Stimulated activated CD4-positive, alpha-beta T cell treated with anti-CD3 and anti-CD28 coated beads, Interleukin-1b, Interleukin-23, amount 100 ng/mL, for 48 hours (primary cell): ENCODE data around the gene LTA4H.
"Not testable (repeated sequence)": the region's sequence is repeated elsewhere in the genome, so short reads cannot be mapped to it uniquely, and the experiment has no call there.

Experiments used
- DNase-seq: peaks from one replicate; pipeline ENCODE4 v3.0.0-alpha.2; 2020

LTA4H gene

GRCh38 chr12:95988506-95989275 lies 46.7 kb downstream of the LTA4H start:
- DNase-seq, result no peak

GRCh38 chr12:95986635-95987570 lies 48.5 kb downstream of the LTA4H start:
- DNase-seq, result no peak

- no peak for DNase-seq
Observed at GRCh38 chr12:95984682-95985081, 50.7 kb downstream of the LTA4H start.

- DNase-seq, result no peak
Observed at GRCh38 chr12:95982602-95983001, 52.8 kb downstream of the LTA4H start.

- no peak for DNase-seq
Observed at GRCh38 chr12:95980437-95980836, 55.0 kb downstream of the LTA4H start.

GRCh38 chr12:95978774-95979173 lies 56.6 kb downstream of the LTA4H start:
- DNase-seq, result no peak

- no peak for DNase-seq
Observed at GRCh38 chr12:95978351-95978750, 57.0 kb downstream of the LTA4H start.

GRCh38 chr12:95977764-95978305 lies 57.6 kb downstream of the LTA4H start:
- no peak for DNase-seq

GRCh38 chr12:95976416-95976832 lies 59.0 kb downstream of the LTA4H start:
- DNase-seq, result no peak

- DNase-seq, result no peak
Observed at GRCh38 chr12:95975491-95975890, 59.9 kb downstream of the LTA4H start.

- no peak for DNase-seq
Observed at GRCh38 chr12:95974358-95974757, 61.0 kb downstream of the LTA4H start.

- no peak for DNase-seq
Observed at GRCh38 chr12:95972832-95973456, 62.4 kb downstream of the LTA4H start.

GRCh38 chr12:95970905-95971304 lies 64.5 kb downstream of the LTA4H start:
- DNase-seq, result no peak

- not testable (repeated sequence) for DNase-seq
Observed at GRCh38 chr12:95969116-95969515, 66.3 kb downstream of the LTA4H start.

GRCh38 chr12:95967301-95967700 lies 68.1 kb downstream of the LTA4H start:
- DNase-seq, result no peak

- no peak for DNase-seq
Observed at GRCh38 chr12:95966287-95966870, 69.0 kb downstream of the LTA4H start.

GRCh38 chr12:95963096-95963495 lies 72.3 kb downstream of the LTA4H start:
- DNase-seq, result no peak

GRCh38 chr12:95962222-95962621 lies 73.2 kb downstream of the LTA4H start:
- no peak for DNase-seq

- no peak for DNase-seq
Observed at GRCh38 chr12:95960241-95960640, 75.1 kb downstream of the LTA4H start.

- DNase-seq, result no peak
Observed at GRCh38 chr12:95959107-95959506, 76.3 kb downstream of the LTA4H start.

- DNase-seq, result no peak
Observed at GRCh38 chr12:95956557-95957145, 78.7 kb downstream of the LTA4H start.

GRCh38 chr12:95955549-95956159 lies 79.7 kb downstream of the LTA4H start:
- no peak for DNase-seq
